ENCODE measurements around the gene GLIPR2.

DNA sequence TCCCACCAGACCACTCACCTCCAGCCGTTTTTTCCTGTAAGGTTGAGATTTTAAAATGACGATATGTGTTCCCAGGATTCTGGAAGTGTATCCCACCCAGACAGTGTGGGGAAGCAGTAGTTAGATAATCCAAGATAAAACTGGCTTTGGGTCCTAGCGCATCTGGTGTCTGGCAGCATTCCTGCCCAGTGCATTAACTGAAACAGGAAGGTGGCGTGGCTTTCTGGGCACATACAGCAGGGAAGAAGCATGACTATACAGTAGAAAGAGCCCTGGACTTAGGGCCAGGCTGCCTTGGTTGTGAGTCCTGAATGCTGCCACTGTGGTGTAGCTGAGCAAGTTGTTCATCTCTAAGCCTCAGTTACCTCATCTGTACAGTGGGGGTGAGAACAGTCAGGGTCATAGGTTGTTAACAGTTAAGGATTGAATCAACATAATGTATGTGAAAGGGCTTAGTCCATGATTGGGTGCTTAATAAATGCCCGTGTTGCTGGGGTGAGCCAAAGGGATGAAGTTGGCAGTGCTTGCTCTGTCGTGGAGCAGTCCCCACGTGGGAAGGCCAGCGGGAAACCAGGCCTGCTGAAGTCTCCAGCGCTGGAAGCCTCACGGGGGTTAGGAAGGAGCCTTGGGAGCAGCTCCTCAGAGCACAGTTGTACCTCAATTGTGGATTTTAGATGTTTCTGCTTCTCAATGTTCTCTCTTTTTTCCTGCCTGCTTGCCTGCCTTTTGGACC, 72.2 kb downstream of the GLIPR2 start:
- TF ChIP-seq, protein P1, sequence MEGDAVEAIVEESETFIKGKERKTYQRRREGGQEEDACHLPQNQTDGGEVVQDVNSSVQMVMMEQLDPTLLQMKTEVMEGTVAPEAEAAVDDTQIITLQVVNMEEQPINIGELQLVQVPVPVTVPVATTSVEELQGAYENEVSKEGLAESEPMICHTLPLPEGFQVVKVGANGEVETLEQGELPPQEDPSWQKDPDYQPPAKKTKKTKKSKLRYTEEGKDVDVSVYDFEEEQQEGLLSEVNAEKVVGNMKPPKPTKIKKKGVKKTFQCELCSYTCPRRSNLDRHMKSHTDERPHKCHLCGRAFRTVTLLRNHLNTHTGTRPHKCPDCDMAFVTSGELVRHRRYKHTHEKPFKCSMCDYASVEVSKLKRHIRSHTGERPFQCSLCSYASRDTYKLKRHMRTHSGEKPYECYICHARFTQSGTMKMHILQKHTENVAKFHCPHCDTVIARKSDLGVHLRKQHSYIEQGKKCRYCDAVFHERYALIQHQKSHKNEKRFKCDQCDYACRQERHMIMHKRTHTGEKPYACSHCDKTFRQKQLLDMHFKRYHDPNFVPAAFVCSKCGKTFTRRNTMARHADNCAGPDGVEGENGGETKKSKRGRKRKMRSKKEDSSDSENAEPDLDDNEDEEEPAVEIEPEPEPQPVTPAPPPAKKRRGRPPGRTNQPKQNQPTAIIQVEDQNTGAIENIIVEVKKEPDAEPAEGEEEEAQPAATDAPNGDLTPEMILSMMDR (IDR thresholded peaks at IDR 0.05; ENCODE audit: low read depth, low read length) = no peak
- TF ChIP-seq, protein P2, sequence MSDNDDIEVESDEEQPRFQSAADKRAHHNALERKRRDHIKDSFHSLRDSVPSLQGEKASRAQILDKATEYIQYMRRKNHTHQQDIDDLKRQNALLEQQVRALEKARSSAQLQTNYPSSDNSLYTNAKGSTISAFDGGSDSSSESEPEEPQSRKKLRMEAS (IDR thresholded peaks at IDR 0.05; ENCODE audit: low read depth, low read length) = no peak
